GM18526 (cell line): Measurements from ENCODE around the gene C5orf15.

Source experiments
- POLR2A ChIP-seq: IDR thresholded peaks from 3 replicates; pipeline ENCODE4 v1.6.1; 2011; ENCODE audit not compliant: insufficient read length; ENCODE audit errors: extremely low read depth

The C5orf15 gene

DNA sequence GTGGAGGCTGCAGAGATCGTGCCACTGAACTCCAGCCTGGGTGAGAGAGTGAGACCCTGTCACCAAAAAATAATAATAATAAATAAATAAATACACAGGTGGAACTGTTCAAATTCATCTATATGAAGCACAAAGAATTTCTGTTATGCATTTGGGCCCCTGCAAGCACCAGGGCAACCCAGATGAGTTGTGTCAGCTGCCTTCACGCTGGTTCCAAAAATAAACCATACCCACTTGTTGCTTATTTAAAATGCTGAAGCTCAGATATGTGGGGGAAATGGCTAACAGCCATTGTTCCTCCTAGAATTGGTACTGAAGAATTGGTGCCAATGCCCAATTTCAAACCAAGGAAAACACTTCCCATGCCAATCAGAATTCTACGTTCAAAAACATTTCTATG lies 10.5 kb upstream of the C5orf15 start:
- no peak for TF ChIP-seq POLR2A

DNA sequence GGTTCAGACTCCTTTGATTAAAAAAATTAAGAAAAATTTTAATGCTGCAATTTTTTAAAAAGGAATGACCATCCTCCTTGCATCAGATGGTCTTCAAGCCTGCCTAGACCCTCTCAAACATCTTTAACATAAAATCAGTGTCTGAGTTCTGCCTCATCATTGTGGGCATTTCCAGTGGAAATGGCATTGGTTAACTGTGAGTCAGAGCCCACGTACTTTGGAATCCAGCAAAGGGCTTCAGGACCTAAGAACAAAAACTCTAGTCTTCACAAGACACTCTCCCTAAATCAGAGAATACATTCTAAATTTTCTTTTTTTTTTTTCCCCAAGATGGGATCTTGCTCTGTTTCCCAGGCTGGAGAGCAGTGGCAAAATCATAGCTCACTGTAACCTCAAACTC lies 9.4 kb upstream of the C5orf15 start:
- no peak for TF ChIP-seq POLR2A

DNA sequence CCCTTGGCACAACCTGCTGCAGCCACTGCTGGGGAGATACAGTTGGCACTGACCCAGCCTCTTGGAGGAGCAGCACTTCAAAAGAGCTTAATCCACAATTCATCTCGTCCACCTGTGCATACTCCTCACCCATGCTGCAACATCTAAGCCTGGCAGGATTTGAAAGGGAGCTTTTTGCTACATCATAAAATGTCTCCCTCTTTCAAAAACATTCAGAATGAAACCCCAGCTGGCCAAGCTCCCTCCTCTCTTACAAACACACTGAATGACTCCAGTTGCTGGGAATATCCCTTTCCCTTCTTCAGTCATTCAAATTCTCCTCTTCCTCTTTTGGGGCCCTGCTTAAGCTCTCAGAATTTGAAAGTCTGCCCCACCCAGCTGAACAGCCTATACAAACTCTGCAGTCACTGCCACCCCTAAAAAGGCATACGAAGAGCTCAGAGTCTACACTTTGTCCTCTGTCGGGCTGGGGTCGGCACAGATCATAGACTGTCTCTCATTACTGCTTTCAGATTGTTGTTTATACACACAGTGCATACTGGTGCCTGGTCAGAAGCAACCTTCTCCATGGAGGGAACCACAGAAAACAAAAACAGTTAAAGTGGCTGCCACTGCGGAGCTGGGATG lies 8.8 kb upstream of the C5orf15 start:
- no peak for TF ChIP-seq POLR2A

DNA sequence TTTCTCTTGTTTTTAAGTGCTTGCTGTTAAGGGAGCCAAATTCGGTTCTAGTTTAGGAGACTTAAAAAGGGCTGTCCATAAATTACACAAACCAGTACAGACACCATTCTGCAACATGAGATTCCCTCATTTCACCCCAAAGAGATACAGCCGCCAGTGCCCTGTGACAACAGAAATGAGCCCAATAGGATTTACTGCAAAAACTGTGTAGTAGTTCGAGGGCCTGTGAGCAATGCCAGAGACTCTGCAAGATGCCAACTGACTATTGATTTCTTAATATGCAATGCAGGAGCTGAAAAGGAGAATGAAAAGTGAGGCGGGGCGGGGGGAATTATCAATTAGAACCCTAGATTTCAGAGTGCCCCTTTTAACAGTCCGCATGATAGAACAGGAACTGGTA lies 5.7 kb upstream of the C5orf15 start:
- no peak for TF ChIP-seq POLR2A

DNA sequence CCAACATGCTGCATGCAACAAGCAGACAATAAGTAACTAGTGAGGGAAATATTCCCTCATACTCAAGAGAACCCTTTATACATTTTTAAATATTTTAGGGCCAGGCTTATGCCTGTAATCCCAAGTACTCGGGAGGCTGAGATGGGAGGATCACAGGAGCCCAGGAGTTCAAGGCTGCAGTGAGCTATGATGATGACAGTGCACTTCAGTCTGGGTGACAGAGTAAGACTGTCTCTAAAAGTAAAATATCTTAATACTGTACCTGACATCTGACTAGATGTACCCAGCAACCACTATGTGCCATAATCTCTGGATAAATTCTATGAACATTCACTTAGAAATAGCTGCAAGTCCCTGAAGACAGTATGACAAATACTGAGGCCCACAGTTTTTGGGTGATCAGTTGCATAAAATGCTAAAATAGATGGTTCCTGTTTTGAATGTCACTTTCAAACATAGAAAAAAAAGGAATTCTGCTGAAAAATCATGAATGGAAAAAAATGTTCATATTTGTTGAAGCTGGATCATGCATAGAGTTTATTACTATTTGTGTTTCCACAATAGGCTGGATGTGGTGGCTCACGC lies 2.0 kb upstream of the C5orf15 start:
- no peak for TF ChIP-seq POLR2A

DNA sequence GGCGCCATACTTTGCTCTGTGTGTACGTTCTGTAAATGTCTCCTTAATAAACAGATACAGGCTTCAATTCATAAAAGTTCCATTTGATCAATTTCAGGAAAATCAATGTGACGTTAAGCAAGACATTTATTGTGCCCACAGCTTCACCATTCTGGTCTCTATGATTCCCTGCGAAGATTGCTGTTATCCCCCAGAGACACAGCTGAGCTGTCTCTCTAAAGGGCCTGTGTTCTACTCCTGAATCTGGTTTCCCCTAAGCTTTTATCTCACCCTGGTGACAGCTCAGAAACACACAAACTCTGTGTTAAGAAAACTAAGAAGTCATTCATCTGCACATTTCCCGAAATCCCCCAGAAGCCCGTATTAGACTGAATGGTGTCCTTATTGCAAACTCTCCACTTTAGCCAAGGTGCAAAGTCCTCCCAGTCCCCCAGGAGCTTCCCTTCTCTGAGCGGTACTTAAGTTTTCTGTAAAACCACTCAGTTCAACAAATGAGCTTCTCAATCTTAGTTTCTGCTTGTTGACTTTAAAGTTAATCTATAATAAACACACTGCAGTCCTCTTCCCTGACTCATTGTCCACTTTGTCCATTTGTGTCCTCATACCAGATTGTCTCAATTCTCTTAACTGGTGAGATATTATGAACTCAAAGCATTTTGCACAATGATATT lies 1.4 kb upstream of the C5orf15 start:
- TF ChIP-seq POLR2A, result no peak

DNA sequence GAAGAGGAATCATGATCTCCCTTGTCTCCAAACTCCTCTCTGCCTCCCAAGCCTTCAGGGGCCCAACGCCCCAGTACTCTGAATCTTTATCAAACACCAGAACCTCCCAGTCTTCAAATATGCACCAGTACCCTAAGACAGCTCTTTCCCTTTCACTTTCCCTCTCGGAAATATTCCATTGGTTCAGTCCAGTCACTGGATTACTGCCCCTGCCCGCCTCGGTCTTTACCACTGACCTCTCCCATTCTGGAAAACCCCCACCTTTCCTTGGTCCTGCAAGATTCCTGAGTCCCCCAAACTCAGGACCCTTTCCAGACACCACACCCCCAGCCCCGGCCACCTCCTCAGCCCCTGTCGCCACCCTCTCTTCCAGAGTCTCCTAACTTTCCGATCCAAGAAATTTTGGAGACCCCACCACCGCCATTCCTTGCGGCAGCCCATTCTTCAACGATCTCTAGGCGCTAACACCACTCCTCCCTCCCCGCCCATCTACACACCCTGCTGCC lies 674 bp downstream of the C5orf15 start:
- TF ChIP-seq POLR2A, result no peak

DNA sequence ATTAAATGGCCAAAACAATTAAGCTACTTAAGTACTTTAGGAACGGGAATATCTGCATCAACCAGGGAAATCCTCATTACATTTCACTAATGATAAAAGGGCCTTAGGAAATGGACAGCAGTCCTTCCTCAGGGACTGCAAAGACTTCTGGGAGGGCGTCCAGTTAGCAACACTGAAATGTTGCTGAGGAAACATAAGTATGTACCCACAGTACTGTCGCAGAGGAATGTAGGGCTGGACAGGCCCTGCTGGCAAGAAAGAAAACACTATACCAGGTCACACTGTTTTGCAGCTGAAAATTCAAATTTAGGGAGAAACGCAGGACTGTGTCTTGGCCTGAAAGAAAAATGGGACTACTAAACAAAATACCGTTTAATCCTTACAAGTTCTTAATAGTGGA lies 1.3 kb downstream of the C5orf15 start:
- TF ChIP-seq POLR2A, result no peak

DNA sequence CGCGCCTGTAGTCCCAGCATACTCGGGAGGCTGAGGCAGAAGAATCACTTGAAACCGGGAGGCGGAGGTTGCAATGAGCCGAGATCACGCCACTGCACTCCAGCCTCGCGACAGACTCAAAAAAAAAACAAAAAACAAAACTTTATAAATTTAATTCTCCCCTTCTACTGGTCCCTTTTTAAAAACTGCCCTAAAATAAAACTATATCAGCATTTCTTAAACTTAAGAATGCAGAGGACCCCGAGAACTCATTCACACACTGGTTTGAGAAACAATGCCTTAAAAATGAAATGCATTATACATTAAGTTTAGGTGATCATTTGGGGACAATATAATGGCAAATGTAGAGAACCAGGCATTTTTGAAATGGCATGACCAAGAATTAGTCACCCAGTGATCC lies 2.3 kb downstream of the C5orf15 start:
- TF ChIP-seq POLR2A, result no peak

DNA sequence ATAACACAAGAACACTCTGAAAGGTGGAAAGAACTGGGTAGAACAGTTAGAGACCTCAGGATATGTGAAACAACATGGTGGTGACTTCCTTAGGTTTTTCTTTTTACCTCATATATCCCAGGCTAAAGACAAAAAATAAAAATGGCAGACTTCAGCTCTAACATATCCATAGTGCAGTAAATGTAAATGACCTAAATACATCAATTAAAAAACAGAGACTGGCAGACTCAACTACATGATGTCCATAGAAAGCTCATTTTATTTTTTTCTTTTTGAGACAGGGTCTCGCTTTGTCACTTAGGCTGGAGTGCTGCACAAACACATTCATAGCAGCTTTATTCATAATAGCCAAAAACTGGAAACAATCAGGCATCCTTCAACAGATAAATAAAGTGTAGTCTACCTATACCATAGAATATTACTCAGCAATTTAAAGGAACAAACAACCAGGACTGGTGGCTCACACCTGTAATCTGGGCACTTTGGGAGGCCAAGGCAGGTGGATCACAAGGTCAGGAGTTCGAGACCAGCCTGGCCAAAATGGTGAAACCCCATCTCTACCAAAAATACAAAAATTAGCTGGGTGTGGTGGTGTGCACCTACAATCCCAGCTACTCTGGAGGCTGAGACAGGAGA lies 4.8 kb downstream of the C5orf15 start:
- no peak for TF ChIP-seq POLR2A

DNA sequence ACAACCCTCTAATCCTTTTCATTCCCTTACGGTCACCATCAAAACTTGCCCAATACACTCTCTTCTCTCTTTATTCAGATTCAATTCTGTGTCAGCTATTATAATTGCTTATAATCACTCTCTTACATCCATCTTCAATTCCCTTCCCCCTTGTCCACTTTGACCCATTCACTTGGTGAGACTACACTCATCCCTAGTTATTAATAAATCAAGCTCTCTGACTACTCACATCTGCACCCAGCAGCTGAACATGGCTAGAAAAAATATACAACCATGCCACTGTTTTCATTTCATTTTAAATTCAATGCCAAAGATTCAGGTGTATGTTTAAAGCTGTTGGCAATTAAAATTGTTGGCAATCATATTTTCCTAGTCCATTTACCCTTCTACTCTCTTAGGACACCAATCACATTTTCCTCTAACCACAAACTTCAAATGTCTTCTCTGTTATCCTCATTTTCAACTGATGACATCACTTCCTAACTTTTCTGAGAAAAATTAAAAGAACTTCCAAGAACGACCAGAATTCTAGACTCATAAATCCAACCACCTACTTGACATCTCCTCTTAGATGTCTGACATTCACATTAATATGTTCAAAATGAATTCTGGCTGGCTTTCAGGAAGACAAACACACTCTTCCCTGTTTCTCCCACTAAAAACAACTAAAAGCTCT lies 5.5 kb downstream of the C5orf15 start:
- TF ChIP-seq POLR2A, result no peak

DNA sequence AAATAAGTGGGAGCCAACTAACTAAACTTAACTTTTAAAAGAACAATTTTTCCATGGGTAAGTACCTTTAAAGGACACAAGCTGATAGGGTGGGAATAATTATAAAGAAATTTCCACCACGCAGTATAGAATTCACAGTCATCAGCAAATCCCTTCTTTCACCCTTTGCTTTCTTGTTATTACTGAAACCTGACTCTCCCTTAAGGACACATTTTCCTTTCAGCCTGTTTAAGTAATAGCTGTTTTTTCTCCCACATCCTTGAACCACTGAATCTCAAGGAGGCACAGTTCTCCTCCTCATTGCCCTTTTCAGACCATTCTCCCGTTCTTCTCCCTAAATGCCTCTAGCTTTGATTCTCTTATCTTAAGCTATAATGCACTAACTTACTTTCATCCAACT lies 6.3 kb downstream of the C5orf15 start:
- TF ChIP-seq POLR2A, result no peak

DNA sequence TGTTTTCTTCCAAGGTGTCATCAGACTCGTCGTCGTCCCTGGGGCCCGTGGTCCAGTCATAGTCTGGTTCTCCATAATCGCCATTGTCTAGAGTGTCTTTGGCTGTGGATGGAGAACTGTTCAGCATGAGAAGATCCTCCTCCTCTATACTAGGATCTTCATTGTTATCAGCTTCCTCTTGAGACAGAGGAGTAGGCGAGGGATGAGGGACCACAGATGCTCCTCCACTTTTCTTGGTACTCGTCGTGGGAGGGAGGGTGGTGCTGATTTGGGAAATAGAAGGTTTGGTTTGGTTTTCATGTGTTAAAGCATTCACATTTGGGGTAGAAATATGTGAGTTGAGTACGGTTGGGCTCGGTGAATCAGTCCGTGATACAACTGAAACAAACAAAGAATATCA lies 8.8 kb downstream of the C5orf15 start:
- no peak for TF ChIP-seq POLR2A

DNA sequence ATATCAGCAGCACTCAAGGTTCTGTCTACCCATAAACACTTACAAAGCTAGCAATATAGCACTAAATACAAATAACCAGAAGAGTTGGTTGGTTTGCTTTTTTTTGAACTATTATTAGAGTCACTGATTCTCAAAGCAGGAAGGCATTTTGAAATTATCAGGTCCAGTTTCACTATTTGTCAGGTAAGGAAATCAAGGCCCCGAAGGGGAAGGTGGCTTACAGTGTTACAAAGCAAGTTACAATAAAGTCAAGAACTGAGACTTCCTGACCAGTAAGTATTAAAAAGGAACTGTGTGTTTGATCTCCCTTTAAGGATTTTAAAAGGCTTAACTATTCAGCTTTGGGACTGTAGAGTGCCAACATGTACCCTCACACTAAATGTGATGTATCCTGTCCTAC lies 10.8 kb downstream of the C5orf15 start:
- TF ChIP-seq POLR2A, result no peak

DNA sequence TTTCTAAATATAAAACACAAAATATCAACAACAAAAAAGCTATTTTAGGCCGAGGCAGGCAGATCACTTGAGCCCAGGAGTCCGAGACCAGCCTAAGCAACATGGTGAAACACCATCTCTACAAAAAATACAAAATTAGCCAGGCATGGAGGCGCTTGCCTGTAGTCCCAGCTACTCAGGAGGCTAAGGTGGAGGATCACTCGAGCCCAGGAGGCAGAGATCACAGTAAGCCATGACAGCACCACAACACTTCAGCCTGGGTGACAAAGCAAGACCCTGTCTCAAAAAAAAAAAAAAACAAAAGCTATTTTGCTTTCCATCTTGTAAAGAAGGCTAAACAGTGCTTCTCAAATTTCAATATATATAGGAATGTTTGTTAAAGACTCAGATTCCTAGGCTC lies 11.3 kb downstream of the C5orf15 start:
- no peak for TF ChIP-seq POLR2A

DNA sequence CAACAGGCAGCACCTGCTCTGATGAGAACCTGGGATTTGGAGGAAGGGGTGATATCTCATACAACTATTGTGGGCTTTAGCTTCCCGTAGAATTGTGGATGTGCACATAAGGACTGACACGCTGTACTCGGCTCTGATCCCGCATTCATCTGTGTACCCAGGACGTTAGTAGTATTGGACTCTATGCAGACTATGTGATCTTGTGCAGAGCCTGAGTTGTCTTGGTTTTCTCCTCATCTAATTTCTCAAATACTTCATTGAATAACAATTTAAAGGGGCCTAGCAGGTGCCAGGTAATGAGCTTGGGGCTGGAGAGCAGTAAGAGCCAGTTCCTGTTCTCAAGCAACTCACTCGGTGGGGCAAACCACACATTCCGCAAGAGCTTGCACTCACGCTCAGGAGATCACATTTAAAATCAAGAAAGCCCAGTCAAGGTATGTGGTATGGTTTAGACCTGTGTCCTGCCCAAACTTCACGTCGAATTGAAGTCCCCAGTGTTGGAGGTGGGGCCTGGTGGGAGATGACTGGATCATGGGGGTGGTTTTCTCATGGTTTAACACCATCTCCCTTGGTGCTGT lies 14.8 kb downstream of the C5orf15 start:
- no peak for TF ChIP-seq POLR2A
